ENCODE results near the gene CLEC4G.

- TF ChIP-seq CTCF (IDR thresholded peaks at IDR 0.05) (no peak), POLR2A (IDR thresholded peaks at IDR 0.05) (no peak)
Observed at GRCh38 chr19:7716762-7717161, 15.1 kb downstream of the CLEC4G start.
